ENCODE measurements around the gene NOL4L.

Gene NOL4L

GRCh38 chr20:32479012-32479411 lies 106.1 kb downstream of the NOL4L start:
- no peak for DNase-seq (ENCODE audit: low read depth)
- TF ChIP-seq, protein P1, sequence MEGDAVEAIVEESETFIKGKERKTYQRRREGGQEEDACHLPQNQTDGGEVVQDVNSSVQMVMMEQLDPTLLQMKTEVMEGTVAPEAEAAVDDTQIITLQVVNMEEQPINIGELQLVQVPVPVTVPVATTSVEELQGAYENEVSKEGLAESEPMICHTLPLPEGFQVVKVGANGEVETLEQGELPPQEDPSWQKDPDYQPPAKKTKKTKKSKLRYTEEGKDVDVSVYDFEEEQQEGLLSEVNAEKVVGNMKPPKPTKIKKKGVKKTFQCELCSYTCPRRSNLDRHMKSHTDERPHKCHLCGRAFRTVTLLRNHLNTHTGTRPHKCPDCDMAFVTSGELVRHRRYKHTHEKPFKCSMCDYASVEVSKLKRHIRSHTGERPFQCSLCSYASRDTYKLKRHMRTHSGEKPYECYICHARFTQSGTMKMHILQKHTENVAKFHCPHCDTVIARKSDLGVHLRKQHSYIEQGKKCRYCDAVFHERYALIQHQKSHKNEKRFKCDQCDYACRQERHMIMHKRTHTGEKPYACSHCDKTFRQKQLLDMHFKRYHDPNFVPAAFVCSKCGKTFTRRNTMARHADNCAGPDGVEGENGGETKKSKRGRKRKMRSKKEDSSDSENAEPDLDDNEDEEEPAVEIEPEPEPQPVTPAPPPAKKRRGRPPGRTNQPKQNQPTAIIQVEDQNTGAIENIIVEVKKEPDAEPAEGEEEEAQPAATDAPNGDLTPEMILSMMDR (IDR thresholded peaks at IDR 0.05; ENCODE audit: control insufficient read depth, extremely low read depth, insufficient read depth): no peak
- no peak overlapping the region for H3K4me3 ChIP-seq (ENCODE audit: low read depth, low read length)

DNA sequence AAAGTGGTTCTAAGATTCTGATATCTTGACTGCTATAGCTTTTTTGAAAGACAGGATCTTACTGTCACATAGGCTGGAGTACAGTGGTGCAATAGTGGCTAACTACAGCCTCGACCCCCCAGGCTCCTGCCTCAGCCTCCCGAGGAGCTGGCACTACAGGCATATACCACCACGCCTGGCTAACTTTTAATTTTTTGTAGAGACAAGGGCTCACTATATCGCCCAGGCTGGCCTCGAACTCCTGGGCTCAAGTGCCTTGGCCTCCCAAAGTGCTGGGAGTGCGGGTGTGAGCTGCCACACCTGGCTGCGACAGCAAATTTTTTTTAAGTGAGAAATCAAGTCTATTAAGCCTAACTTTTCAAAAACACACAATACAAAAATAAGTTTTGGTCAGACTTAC lies 106.6 kb downstream of the NOL4L start:
- H3K4me3 ChIP-seq (ENCODE audit: low read depth, low read length): no peak overlapping the region
- DNase-seq (ENCODE audit: low read depth): no peak
- TF ChIP-seq, protein P1 (IDR thresholded peaks at IDR 0.05; ENCODE audit: control insufficient read depth, extremely low read depth, insufficient read depth): no peak

- H3K4me3 ChIP-seq (ENCODE audit: low read depth, low read length): no peak overlapping the region
- TF ChIP-seq, protein P1 (IDR thresholded peaks at IDR 0.05; ENCODE audit: control insufficient read depth, extremely low read depth, insufficient read depth): no peak
- no peak for DNase-seq (ENCODE audit: low read depth)
These were observed 107.3 kb downstream of the NOL4L start for GRCh38 chr20:32477594-32478512.

- no peak overlapping the region for H3K4me3 ChIP-seq (ENCODE audit: low read depth, low read length)
- TF ChIP-seq, protein P1 (IDR thresholded peaks at IDR 0.05; ENCODE audit: control insufficient read depth, extremely low read depth, insufficient read depth): no peak
- DNase-seq (ENCODE audit: low read depth): no peak
These were observed 108.2 kb downstream of the NOL4L start for GRCh38 chr20:32476684-32477593.

- DNase-seq (ENCODE audit: low read depth): no peak
- no peak overlapping the region for H3K4me3 ChIP-seq (ENCODE audit: low read depth, low read length)
These were observed 109.9 kb downstream of the NOL4L start for GRCh38 chr20:32474967-32475811.

GRCh38 chr20:32474717-32474966 lies 110.5 kb downstream of the NOL4L start:
- TF ChIP-seq, protein P1 (IDR thresholded peaks at IDR 0.05; ENCODE audit: control insufficient read depth, extremely low read depth, insufficient read depth): no peak
- no peak overlapping the region for H3K4me3 ChIP-seq (ENCODE audit: low read depth, low read length)
- DNase-seq (ENCODE audit: low read depth): no peak

More at GRCh38 chr20:32474967-32475811, 109.9 kb downstream of the NOL4L start:
- TF ChIP-seq, protein P1 (IDR thresholded peaks at IDR 0.05; ENCODE audit: control insufficient read depth, extremely low read depth, insufficient read depth): no peak

Measured in LNCaP clone FGC (cell line).